Peyer's patch (tissue), 4 donors: ENCODE measurements around the gene ARX.

Experiments used
- CTCF ChIP-seq, 6 experiments: fragments of 450-650 bp in 4 of 6; fragments of 200-600 bp in 2 of 6; sonication (generic) in 1 of 6; IDR thresholded peaks; one replicate each; pipeline ENCODE4 v1.5.1; 2017 to 2019; ENCODE audit warnings: antibody characterized with exemption in 6 of 6, mild to moderate bottlenecking in 3 of 6, moderate library complexity in 1 of 6
- POLR2A ChIP-seq, 2 donors: fragments of 450-650 bp; IDR thresholded peaks; one replicate each; pipeline ENCODE4 v1.5.1; 2017; ENCODE audit warnings: antibody characterized with exemption in 2 of 2, mild to moderate bottlenecking in 2 of 2, moderate library complexity in 2 of 2

- TF ChIP-seq CTCF (IDR thresholded peaks at IDR 0.05) (no peak), POLR2A (IDR thresholded peaks at IDR 0.05) (no peak)
Observed at GRCh38 chrX:25049971-25050370, 34.2 kb upstream of the ARX start.
